Left lung (tissue), 10 donors: ENCODE data around the gene PGAP1. TPM values are rescaled to one million over a fixed set of nuclear protein-coding genes. Genes with fewer than 3 reads are reported as not detected.

Source experiments
- ATAC-seq: fragments of 200-7000 bp; cut with Tn5 transposase; one replicate; pipeline ENCODE4 v1.9.1; 2020; ENCODE audit warnings: moderate library complexity
- DNase-seq, 4 donors: peaks; one replicate each; pipeline ENCODE4 v3.0.0-alpha.2; 2013 to 2020
- H3K27ac ChIP-seq, 2 donors: fragments of 200-600 bp; sonication (generic) in 1 of 2; one replicate each; pipeline versions ENCODE4 v1.5.0 to v1.8.0; 2020 to 2021
- H3K27me3 ChIP-seq, 2 donors: fragments of 200-600 bp; sonication (generic) in 1 of 2; one replicate each; pipeline versions ENCODE4 v1.5.0 to v1.8.0; 2020 to 2021
- H3K36me3 ChIP-seq, 2 donors: fragments of 200-600 bp; sonication (generic) in 1 of 2; one replicate each; pipeline versions ENCODE4 v1.5.0 to v1.8.0; 2020 to 2021
- H3K4me1 ChIP-seq, 2 donors: fragments of 200-600 bp; one replicate each; pipeline ENCODE4 v1.8.0; 2021
- H3K4me3 ChIP-seq, 2 donors: fragments of 200-600 bp; sonication (generic) in 1 of 2; one replicate each; pipeline versions ENCODE4 v1.5.0 to v1.8.0; 2020 to 2021; ENCODE audit warnings: mild to moderate bottlenecking in 1 of 2
- H3K9me3 ChIP-seq, 2 donors: fragments of 200-600 bp; sonication (generic) in 1 of 2; one replicate each; pipeline versions ENCODE4 v1.5.0 to v1.8.0; 2020 to 2021
- CTCF ChIP-seq, 2 donors: fragments of 200-600 bp; sonication (generic) in 1 of 2; IDR thresholded peaks; one replicate each; pipeline versions ENCODE4 v1.5.0 to v1.8.0; 2021; ENCODE audit warnings: antibody characterized with exemption in 2 of 2
- intact Hi-C, 2 donors: fragments of 100-400 bp; cut with DNase I; formaldehyde crosslinking; loops; one replicate each; pipeline versions ENCODE4 v1.11.2 to v1.14.2; 2022
- polyA plus RNA-seq, 6 donors: library from polyadenylated mRNA; unstranded; fragments of 120-200 nt; gene quantifications; one replicate each; pipeline ENCODE4 v1.2.1, GENCODE V29; 2013; ENCODE audit not compliant: insufficient read length in 6 of 6
- total RNA-seq, 2 donors: library from RNA; stranded (reverse); fragmentation: NEBNext Ultra II Directional; extraction: Animal tissue kit (Norgen Biotek cat#: 25700); gene quantifications; one replicate each; pipeline ENCODE4 v1.2.1, GENCODE V29; 2021
- donor health status: DM: no; HTN: yes; CAD: no.
- donor health status: DM: no; HTN: no; CAD: no.

Gene PGAP1
- total and polyA plus RNA-seq, 8 donors = 12.1 to 34.6 (median 26.7) TPM

DNA sequence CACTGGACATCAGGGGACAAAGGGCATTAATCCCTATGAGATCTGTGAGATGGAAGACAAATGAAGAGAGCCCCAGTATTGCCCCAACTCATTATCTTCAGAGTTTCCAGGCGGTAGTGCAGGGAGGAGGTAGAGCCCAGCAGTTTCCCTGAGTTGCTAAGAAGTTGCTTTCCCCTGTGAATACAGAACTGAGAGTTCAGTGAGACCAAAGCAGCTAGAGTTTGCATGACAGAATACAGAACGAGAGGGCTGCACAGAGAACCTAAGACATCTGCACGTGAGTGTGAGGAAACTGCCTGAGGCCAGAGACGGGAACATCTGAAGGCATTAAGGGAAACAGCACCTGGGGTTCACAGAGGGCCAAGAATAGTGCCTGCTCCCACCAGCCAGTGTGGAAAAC lies 18.1 kb upstream of the PGAP1 start:
- no peak for TF ChIP-seq CTCF (IDR thresholded peaks at IDR 0.05)
- Histone ChIP-seq H3K4me3 (no peak overlapping the region), H3K27ac (no peak overlapping the region), H3K9me3 (no peaks in the 10 kb centered on the region), H3K36me3 (no peaks in the 10 kb centered on the region), H3K4me1 (no peaks in the 10 kb centered on the region), H3K27me3 (peaks cover 0 to 3% of the 10 kb centered on the region in 2 donors)
- ATAC-seq = no peak
- intact Hi-C loops = no loop called here
- DNase-seq = no peak

GRCh38 chr2:196941398-196942078 lies 15.0 kb upstream of the PGAP1 start:
- no peak overlapping the region for H3K27ac ChIP-seq

GRCh38 chr2:196939371-196939770 lies 12.9 kb upstream of the PGAP1 start:
- intact Hi-C loops = no loop called here
- DNase-seq (no peak), ATAC-seq (no peak)
- no peaks in the 10 kb centered on the region for H3K27me3 ChIP-seq
- no peaks in the 10 kb centered on the region for H3K4me1 ChIP-seq
- H3K9me3 ChIP-seq = no peaks in the 10 kb centered on the region
- H3K4me3 ChIP-seq = no peak overlapping the region
- H3K36me3 ChIP-seq = no peaks in the 10 kb centered on the region
- H3K27ac ChIP-seq = no peak overlapping the region
- TF ChIP-seq CTCF (IDR thresholded peaks at IDR 0.05) = no peak

More at GRCh38 chr2:196941398-196942078, 15.0 kb upstream of the PGAP1 start:
- TF ChIP-seq CTCF (IDR thresholded peaks at IDR 0.05) = no peak
- peaks cover 0 to 3% of the 10 kb centered on the region in 2 donors for H3K27me3 ChIP-seq
- ATAC-seq = no peak
- no peaks in the 10 kb centered on the region for H3K9me3 ChIP-seq
- intact Hi-C loops = no loop called here
- H3K4me3 ChIP-seq = no peak overlapping the region
- no peaks in the 10 kb centered on the region for H3K36me3 ChIP-seq
- DNase-seq = no peak
- H3K4me1 ChIP-seq = no peaks in the 10 kb centered on the region

GRCh38 chr2:196935432-196935831 lies 8.9 kb upstream of the PGAP1 start:
- ATAC-seq (no peak), DNase-seq (no peak)
- Histone ChIP-seq H3K4me1 (no peaks in the 10 kb centered on the region), H3K9me3 (no peaks in the 10 kb centered on the region), H3K36me3 (no peaks in the 10 kb centered on the region), H3K27me3 (no peaks in the 10 kb centered on the region), H3K27ac (no peak overlapping the region), H3K4me3 (no peak overlapping the region)
- no peak for TF ChIP-seq CTCF (IDR thresholded peaks at IDR 0.05)
- intact Hi-C loops = no loop called here

DNA sequence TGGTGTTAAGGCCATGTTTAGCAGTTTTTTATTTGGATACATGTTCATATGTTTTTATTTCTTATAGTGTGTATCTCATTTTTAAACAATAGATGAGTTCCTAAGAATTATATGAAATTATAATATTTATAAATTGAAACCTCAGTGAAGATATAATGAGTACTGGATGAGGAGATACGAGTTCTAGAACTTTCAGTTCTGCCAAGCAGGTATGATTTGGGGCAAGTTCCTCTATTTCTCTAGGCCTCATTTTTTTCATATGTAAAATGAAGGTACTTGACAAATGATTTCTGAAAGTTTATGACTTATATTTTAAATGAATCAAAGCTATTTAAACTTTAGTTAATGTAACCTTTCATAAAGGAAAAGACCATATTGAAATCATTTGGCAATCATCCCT lies 8.2 kb upstream of the PGAP1 start:
- no peak for ATAC-seq
- no peaks in the 10 kb centered on the region for H3K9me3 ChIP-seq
- no peaks in the 10 kb centered on the region for H3K36me3 ChIP-seq
- no peaks in the 10 kb centered on the region for H3K27me3 ChIP-seq
- no peak for DNase-seq
- no peak for TF ChIP-seq CTCF (IDR thresholded peaks at IDR 0.05)
- H3K27ac ChIP-seq = no peak overlapping the region
- no peak overlapping the region for H3K4me3 ChIP-seq
- no peaks in the 10 kb centered on the region for H3K4me1 ChIP-seq
- intact Hi-C loops = no loop called here
